GM21515 (cell line): ENCODE measurements around the gene TMOD1.
A peak's percentile ranks its signal among the peaks of the same experiment; 100 is the strongest.
"Not testable (repeated sequence)": the region's sequence is repeated elsewhere in the genome, so short reads cannot be mapped to it uniquely, and the experiment has no call there.

ENCODE experiments used
- ATAC-seq: cut with Tn5 transposase; IDR thresholded peaks from one replicate; pipeline ENCODE4 v1.9.1; 2021; ENCODE audit not compliant: unreplicated experiment

TMOD1 gene

DNA sequence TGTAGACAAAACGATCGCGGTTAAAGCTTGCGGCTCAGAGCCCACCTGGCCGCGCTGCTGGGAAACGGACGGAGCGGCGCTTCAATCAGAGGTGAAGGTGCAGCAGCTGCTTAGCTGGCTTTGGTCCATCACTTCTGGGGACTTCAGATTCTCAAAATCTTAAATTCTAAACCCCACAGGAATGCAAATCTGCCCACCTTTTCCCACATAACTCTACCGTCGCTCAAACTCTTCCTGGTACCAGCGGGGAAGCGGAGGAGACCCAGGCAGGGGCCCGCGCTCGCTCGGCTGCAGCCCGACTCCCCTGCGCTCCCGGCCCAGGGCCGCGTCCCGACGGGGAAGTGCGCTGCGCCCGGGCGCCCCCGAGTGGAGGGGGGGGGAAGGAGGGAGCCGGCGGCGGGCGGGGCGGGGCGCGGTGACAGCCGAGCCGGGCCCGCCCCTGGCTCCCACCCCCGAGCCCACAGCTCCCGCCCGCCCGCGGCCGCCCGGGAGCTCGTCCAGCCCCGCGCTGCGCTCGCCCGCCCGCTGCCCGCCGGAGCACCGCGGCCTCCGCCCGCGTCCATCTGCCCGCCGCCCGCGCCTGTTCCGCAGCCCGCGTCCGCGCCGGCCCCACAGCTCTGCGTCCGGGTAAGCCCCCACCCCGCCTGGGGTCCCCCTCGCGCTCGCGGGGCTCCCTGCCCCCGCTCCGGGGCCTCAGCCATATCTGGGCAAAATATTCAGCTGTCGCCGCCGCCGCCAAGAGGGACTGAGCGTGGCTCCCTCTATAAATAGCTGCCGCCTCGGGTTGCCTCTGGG is at the start of gene TMOD1:
TMOD1 (plus strand) TSS at position 490 of the 795 bp plus-strand sequence. CDS start 22,523 bp downstream, outside the sequence.
- ATAC-seq, result peak; percentile 65

GRCh38 chr9:97453573-97453972 is 47.9 kb upstream of the TMOD1 start:
- ATAC-seq, result not testable (repeated sequence)

- not testable (repeated sequence) for ATAC-seq
Observed at GRCh38 chr9:97456841-97457240, 44.6 kb upstream of the TMOD1 start.

DNA sequence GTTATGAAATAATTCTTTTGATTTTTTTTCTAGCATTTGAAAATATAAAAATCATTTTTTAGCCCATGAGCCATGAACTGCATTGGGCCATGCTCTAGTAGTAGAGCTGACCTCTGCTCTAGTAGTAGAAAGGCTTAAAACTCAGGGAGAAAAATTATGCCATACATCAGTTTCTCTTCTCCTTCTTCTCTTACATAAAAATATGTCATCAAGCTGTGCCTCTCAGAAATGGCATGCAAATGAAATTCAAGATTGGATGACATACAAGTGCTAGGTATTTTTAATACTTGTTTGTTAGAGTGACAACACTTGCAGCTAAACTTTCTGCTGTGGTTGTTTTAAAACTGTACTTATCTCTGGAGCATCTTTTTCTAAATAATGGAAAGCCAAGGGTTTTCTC is 42.1 kb upstream of the TMOD1 start:
- no peak for ATAC-seq

DNA sequence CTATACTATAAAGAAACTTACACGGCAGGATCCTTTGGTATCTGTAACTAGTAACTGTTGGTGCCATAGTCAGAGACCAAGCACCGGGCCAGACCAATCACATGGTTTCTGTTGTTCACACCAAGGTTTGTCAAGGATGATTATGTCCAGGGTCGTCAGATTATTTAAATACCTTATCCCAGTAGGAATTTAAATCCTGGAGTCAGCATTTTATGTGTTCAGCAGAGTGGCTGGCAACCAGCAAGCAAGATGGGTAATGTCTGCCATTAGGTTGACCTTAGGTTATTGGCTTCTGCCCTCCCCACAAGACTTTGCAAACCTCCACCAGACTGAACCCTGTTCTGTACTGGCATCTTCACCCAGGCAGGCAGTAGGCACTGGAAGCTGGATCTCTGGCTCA is 39.3 kb upstream of the TMOD1 start:
- ATAC-seq, result no peak

DNA sequence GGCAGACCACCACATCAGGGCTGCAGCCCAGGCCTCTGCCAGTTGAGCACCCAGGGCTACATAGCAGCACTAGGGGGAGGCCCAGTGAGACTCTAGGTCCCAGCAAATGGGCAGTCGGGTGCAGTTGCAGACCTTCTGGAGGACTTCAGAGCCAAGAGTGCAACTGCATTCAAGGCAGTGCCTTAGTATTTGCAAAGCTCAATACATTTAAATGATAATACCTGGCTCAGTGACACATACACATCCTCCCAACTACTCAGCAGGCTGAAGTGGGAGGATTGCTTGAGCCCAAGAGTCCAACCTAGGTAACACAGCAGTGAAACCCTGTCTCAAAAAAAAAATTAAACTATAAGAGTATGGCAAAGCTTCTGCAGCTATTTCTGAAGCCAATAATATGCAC is 38.6 kb upstream of the TMOD1 start:
- ATAC-seq, result no peak

DNA sequence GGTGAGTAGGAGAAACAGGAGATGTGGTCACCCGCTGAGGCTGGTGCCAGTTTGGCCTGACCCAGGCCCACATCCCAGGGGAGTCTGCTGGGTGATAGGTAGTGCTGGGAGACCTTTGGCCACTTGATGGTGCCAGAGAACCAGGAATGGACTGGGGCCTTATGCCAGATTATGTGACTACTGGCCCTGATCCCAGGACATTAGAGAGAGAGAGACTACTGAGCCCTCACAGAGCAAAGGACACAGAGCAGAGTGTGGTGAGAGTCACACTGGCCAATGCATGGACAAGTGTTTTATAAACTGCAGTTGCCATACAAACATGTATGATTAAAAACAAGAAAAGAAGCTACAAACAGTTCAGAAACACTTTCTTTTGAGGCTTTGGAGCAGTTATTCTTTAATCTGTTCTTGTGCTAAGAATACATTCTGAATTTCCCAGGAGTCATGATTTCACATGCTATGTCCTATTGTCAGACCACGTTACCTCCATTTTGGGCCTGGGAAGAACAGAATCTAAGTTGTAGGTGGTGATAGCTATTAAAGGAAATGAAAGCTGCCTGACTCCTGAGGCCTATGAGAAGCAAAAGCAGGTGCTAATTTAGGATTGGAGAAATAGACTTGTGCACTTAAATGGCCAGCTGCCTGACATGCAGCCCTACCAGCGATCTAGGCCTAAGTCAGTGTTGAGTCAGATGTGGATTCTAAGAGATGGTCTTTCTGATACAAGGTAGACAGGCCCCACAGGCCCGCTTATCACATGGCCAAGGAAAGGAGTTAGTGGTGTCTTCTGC is 32.6 kb upstream of the TMOD1 start:
- ATAC-seq, result peak; percentile 82

- no peak for ATAC-seq
Observed at GRCh38 chr9:97470076-97470475, 31.4 kb upstream of the TMOD1 start.

GRCh38 chr9:97473717-97474116 is 27.7 kb upstream of the TMOD1 start:
- no peak for ATAC-seq

GRCh38 chr9:97474372-97474925 is 27.0 kb upstream of the TMOD1 start:
- ATAC-seq, result no peak

- ATAC-seq, result no peak
Observed at GRCh38 chr9:97475059-97475458, 26.4 kb upstream of the TMOD1 start.

- no peak for ATAC-seq
Observed at GRCh38 chr9:97478301-97478981, 23.0 kb upstream of the TMOD1 start.

DNA sequence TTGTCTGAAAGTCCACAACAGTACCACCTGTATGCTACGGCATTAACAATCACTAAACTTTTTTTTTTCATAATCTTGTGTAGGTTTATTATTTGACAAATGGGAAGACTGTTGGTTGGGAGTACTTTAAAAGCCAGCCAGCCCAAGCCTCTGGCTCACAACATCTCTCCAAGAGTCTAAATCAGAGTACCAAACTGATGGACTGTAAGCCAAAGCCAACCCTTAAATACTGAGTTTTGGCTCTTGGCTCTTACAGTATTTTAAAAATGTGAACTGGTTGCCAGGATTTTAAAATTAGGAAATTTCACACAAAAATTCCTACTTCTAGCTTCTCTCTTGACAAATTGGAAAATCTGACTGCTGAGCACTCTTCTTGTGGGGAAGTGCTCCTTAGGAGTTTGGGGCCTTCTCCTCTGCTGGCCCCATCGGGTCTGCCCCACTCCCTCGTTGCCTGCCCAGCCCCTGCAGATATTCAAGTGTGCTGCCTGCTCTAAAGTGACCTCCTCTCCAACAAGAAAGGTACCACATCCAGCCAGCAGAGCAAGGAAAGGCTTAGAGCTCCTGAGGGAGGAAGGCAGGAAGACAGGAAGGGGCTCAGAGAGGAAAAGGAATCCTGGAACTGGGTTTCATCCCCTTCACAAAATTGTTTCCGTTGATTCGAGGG is 21.8 kb upstream of the TMOD1 start:
- ATAC-seq, result no peak

- ATAC-seq, result no peak
Observed at GRCh38 chr9:97480174-97480573, 21.3 kb upstream of the TMOD1 start.

- no peak for ATAC-seq
Observed at GRCh38 chr9:97480749-97481148, 20.7 kb upstream of the TMOD1 start.

DNA sequence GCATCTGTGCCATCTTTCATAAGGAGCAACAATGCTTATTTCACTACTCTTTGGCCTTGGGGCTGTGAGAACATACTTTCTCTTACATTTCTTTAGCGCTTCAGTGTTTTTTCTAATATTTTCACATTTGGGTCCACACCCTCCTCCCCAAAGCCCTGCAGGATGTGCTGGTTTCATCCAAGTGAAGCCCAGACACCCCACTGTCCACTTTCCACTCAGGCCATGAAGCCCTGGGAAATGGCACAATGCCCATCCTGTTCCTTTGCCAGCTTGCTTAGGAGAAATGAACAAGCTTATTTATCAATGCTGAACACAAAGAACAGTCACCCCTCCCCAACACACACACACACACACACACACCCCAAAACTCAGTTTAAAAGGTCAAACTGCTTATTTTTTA is 17.3 kb upstream of the TMOD1 start:
- no peak for ATAC-seq

GRCh38 chr9:97487107-97487506 is 14.4 kb upstream of the TMOD1 start:
- no peak for ATAC-seq

DNA sequence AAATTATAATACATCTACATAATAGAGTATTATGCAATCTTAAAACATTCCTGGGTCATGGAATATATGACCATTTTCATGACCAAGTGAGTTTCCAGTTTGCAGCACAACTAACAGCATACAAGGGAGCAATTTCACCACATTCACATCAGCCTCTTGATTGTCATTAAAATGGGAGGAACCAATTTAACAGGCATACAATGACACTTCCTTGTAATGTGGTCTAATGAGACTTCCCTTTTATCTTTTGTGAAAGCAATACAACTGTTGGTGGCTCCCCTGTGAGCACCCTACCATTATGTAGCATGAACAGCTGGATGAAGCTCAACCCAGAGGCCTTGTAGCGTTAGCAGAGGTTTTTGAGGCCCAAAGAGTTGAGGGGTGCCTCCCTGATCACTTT is 13.6 kb upstream of the TMOD1 start:
- no peak for ATAC-seq

- no peak for ATAC-seq
Observed at GRCh38 chr9:97491216-97491999, 10.1 kb upstream of the TMOD1 start.
